AG04450 (cell line): ENCODE data around the gene ECEL1. TPM values are rescaled to one million over a fixed set of nuclear protein-coding genes. Genes with fewer than 3 reads are reported as not detected.

Experiments used
- CTCF ChIA-PET: fragments of 300-600, 350-600 bp; formaldehyde crosslinking; extraction: SDS; loops from one replicate; lab custom pipeline; 2022; ENCODE audit warnings: antibody characterized with exemption, inconsistent platforms; lab: Charles Lee
- POLR2A ChIA-PET: fragments of 350-600 bp; formaldehyde crosslinking; extraction: SDS; loops from one replicate; lab custom pipeline; 2021; ENCODE audit warnings: antibody characterized with exemption, inconsistent platforms; lab: Yijun Ruan, JAX
- DNase-seq: peaks from one replicate; pipeline ENCODE4 v3.0.0-alpha.2; 2011; ENCODE audit warnings: low read depth, low spot score
- H3K27ac ChIP-seq: one replicate; pipeline ENCODE4 v1.5.1; 2012; ENCODE audit warnings: low read depth, low read length, control low read depth
- H3K27me3 ChIP-seq: one replicate; pipeline ENCODE4 v1.6.0; 2012; ENCODE audit warnings: low read length; ENCODE audit not compliant: control insufficient read depth, insufficient read depth
- H3K4me3 ChIP-seq: 2 replicates; pipeline ENCODE4 v1.5.1; 2011; ENCODE audit warnings: mild to moderate bottlenecking, low read depth, low read length, control low read depth
- H3K9me3 ChIP-seq: 2 replicates; pipeline ENCODE4 v1.5.1; 2012; ENCODE audit warnings: low read length; ENCODE audit not compliant: control insufficient read depth, insufficient read depth
- CTCF ChIP-seq: IDR thresholded peaks from 2 replicates; pipeline ENCODE4 v1.5.1; 2011; ENCODE audit warnings: low read depth, low read length, control low read depth, inconsistent platforms
- polyA plus RNA-seq: library from polyadenylated mRNA; depleted of rRNA; stranded (reverse); fragments of >200 nt; gene quantifications from 2 replicates; pipeline ENCODE4 v1.2.3, GENCODE V29; 2011

Gene ECEL1
- polyA plus RNA-seq, 1 experiment: not detected

DNA sequence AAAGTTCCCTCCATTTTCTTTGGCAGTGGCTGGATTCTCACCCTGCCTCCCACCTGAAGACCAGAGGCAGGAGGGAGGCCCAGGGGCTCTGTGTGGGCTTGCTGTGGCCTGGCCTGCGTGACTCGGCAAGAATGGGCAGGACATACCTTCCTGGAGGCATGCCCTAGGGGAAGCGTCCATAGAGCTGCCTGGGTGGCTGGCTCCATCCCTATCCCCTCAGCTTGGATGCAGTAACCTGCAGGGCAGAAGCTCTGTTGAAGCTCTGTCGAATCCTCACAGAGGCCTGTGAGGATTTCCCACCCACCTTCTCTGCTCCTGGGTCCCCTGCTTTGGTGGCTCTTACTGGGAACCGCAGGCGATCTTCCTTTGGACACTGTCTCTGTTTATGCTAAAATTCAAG is 31.2 kb upstream of the ECEL1 start:
- ChIA-PET CTCF (no interaction called here), POLR2A (no interaction called here)
- no peak overlapping the region for H3K4me3 ChIP-seq
- no peak for TF ChIP-seq CTCF
- no peak overlapping the region for H3K27ac ChIP-seq
- H3K27me3 ChIP-seq: peaks cover 48% of the 10 kb centered on the region
- no peaks in the 10 kb centered on the region for H3K9me3 ChIP-seq
- no peak for DNase-seq

DNA sequence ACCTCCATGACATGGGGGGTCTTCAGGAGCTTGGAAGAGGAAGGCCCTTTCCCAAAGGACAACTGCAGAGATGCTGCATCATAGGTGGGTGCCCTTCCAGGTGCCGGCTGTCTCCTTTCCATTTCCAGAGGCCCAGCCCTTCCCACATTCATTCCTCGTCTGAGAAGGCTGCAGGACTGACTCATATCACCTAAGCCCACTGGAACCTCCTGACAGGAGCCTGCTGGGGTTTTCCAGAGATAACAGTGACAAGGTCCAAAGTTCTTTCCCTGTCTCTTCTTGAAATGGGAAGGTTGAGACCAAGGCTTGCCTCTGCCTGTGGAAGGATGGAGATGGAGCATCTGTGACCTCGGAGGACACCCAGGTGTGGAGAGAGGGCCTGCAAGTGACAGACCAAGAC is 28.9 kb upstream of the ECEL1 start:
- H3K27ac ChIP-seq: no peak overlapping the region
- DNase-seq: no peak
- TF ChIP-seq CTCF: no peak
- ChIA-PET CTCF (interaction anchor here (1.1 kb wide), 1 partner anchor 72 kb away, joined by 3 read pairs; no protein-coding TSS in a partner anchor), POLR2A (no interaction called here)
- H3K27me3 ChIP-seq: peaks cover 44% of the 10 kb centered on the region
- no peaks in the 10 kb centered on the region for H3K9me3 ChIP-seq
- no peak overlapping the region for H3K4me3 ChIP-seq

DNA sequence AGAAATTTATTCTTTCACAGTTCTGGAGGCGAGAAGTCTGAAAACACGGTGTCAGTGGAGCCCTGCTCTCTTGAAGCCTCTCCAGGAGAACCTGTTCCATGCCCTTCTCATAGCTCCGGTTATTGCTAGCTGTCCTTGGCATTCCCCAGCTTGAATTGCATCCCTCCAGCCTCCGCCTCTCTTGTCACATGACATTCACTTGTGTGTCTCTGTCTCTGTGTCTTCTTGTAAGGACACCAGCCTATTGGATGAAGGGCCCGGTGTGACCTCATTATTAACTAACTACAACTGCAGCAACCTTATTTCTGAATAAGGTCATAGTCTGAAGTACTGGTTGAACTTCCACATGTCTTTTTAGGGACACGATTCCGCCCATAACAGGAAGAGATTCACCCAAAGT is 28.0 kb upstream of the ECEL1 start:
- Histone ChIP-seq H3K27me3 (peaks cover 37% of the 10 kb centered on the region), H3K4me3 (no peak overlapping the region), H3K9me3 (no peaks in the 10 kb centered on the region), H3K27ac (no peak overlapping the region)
- CTCF ChIA-PET: interaction anchor here (0.6 to 1.1 kb wide), 4 partner anchors 71 to 620 kb away, joined by 3 to 4 read pairs (median 3); no protein-coding TSS in a partner anchor
- TF ChIP-seq CTCF: no peak
- POLR2A ChIA-PET: no interaction called here
- DNase-seq: no peak

GRCh38 chr2:232513353-232513752 is 25.7 kb upstream of the ECEL1 start:
- CTCF ChIA-PET: no interaction called here
- Histone ChIP-seq H3K27ac (no peak overlapping the region), H3K9me3 (no peaks in the 10 kb centered on the region), H3K27me3 (peaks cover 25% of the 10 kb centered on the region), H3K4me3 (no peak overlapping the region)
- no peak for DNase-seq
- POLR2A ChIA-PET: no interaction called here
- TF ChIP-seq CTCF: no peak

DNA sequence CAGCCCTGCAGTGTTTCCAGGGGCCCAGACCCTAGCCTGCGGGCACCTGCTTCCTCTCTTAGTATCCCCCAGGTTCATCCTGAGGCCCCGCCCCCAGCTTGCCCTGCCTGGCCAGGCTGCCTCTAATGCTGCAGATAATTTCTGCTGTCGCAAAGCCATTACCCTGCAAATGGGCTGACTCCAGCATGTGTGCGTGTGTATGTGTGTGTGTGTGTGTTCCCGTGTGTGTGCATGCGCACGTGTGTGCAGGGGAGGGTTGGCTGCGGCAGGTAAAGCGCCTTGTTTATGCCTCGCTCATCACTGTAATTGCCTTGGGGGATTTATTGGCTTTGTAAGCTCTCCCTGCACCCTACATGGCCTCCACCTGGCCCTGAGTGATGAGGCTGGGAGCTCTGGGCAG is 25.0 kb upstream of the ECEL1 start:
- ChIA-PET CTCF (no interaction called here), POLR2A (no interaction called here)
- Histone ChIP-seq H3K4me3 (no peak overlapping the region), H3K27ac (no peak overlapping the region), H3K27me3 (peaks cover 24% of the 10 kb centered on the region), H3K9me3 (no peaks in the 10 kb centered on the region)
- DNase-seq: no peak
- no peak for TF ChIP-seq CTCF
